AG09309 (cell line): ENCODE measurements around the gene HJV.
A peak's percentile ranks its signal among the peaks of the same experiment; 100 is the strongest.

ENCODE experiments used
- DNase-seq: peaks from one replicate; pipeline ENCODE4 v3.0.0-alpha.2; 2010; ENCODE audit warnings: low read depth
- H3K4me3 ChIP-seq: 2 replicates; pipeline ENCODE4 v1.5.1; 2011; ENCODE audit warnings: mild to moderate bottlenecking, low read depth, low read length, moderate library complexity; ENCODE audit not compliant: control insufficient read depth
- CTCF ChIP-seq: IDR thresholded peaks from 2 replicates; pipeline ENCODE4 v1.5.1; 2011; ENCODE audit warnings: mild to moderate bottlenecking, low read depth, low read length, inconsistent platforms; ENCODE audit not compliant: insufficient read depth, control insufficient read depth; ENCODE audit errors: missing control alignments

Gene HJV

GRCh38 chr1:146016891-146017290, 4.6 kb downstream of the HJV start:
- H3K4me3 ChIP-seq, result no peak overlapping the region
- TF ChIP-seq CTCF, result no peak
- DNase-seq, result no peak

- no peak for TF ChIP-seq CTCF
- no peak for DNase-seq
- H3K4me3 ChIP-seq, result no peak overlapping the region
Observed at GRCh38 chr1:146013559-146013922, 8.0 kb downstream of the HJV start.

GRCh38 chr1:146012703-146013558, 8.6 kb downstream of the HJV start:
- peak; percentile 72 for TF ChIP-seq CTCF
- no peak overlapping the region for H3K4me3 ChIP-seq

GRCh38 chr1:146010126-146010738, 11.3 kb downstream of the HJV start:
- no peak for DNase-seq
- no peak overlapping the region for H3K4me3 ChIP-seq
- no peak for TF ChIP-seq CTCF

More at GRCh38 chr1:146012703-146013558, 8.6 kb downstream of the HJV start:
- DNase-seq, result peak; percentile 62

- DNase-seq, result no peak
- TF ChIP-seq CTCF, result no peak
- H3K4me3 ChIP-seq, result no peak overlapping the region
Observed at GRCh38 chr1:146007489-146008133, 13.9 kb downstream of the HJV start.

GRCh38 chr1:146001709-146002108, 19.8 kb downstream of the HJV start:
- no peak for DNase-seq
- no peak for TF ChIP-seq CTCF
- no peak overlapping the region for H3K4me3 ChIP-seq
